HG03565 (cell line): ENCODE results near the gene NOC2L.
A peak's percentile ranks its signal among the peaks of the same experiment; 100 is the strongest.

ENCODE experiments used
- ATAC-seq: cut with Tn5 transposase; IDR thresholded peaks from one replicate; pipeline ENCODE4 v1.9.1; 2021; ENCODE audit warnings: mild to moderate bottlenecking, moderate library complexity; ENCODE audit not compliant: unreplicated experiment

NOC2L gene

DNA sequence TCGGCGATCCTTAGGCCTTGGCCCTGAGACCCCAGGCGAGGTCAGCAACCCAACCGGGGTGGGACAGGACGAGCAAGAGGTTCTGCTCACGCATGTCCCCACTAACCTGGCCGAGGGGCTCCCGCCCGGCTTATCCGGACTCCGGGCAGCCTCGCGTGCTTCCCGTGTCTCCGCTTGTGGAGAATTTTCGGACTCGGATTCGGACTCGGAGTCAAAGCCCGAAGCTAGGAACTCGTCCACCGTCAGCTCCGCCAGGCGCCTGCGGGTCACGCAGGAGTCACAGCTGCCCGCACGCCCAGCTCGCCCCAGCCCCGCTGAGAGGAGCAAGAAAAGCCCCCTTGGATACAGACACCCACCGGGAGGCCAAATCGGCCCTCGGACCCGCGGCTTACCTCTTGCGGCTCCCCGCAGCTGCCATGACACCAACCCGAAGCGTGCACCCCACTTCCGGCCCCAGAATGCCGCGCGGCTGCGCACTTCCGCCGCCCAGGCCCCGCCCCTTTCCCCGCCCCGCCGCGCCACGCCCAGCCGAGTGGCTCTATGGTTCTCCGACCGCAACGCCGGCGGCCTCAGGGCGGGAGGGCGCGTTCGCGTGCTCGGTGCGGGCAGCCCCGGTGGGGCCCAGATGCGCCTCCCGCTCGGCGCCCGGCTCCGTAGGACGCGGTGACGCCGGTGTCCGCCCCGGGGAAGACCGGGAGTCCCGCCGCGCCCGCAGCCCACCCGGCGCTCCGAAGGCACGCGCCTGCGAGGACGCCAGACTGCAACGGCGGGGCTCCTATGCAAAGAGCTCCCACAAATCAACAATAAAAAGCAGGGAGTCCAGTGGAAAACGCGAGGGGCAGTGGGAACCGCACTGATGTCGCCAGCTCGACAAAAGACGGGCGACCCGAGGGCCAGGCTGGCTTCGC is at the start of gene NOC2L:
TSS of gene NOC2L (minus strand) at position 434 of the 908 bp plus-strand sequence. CDS start at position 418, 16 bp downstream.
- peak; percentile 63 for ATAC-seq

DNA sequence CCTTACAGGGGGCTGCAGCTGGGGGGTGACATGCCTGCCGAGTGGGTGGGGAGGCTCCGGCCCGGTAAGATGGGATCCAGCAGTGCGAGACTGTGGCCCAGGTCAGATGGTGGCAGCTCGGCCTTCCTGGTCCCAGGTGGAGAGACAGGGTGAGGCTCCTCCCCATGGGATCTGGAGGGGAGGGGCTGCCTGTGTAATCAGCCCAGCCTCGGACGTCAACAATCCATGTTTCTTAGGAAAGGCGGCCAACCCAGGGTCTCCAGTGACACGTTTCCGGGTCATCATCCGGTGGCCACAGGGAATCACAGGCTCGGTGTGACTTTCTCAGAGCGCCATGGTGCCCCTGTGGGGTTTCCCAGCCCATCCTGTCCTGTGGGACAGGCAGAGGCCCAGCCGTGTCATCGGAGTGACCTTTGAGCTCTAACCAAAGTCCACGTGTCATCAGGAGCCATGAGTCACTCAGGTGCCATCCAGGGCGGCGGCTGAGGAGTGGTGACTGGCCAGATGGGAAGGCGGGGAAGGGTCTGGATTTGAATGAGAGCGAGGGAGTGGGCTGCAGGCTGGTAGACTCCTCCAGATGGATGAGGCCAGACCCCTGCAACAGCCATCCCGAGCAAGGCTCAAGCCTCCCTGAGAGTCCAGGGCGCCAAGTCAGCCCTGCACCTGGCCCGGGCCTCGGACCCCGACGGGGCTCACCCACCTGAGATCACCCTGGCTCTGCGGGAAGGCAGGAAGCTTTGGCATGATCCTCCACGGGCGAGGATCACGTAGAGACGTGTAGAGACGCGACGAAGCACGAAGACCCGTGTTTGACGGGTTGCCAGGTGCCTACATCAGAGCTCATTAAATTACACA is 47.5 kb upstream of the NOC2L start:
- no peak for ATAC-seq

DNA sequence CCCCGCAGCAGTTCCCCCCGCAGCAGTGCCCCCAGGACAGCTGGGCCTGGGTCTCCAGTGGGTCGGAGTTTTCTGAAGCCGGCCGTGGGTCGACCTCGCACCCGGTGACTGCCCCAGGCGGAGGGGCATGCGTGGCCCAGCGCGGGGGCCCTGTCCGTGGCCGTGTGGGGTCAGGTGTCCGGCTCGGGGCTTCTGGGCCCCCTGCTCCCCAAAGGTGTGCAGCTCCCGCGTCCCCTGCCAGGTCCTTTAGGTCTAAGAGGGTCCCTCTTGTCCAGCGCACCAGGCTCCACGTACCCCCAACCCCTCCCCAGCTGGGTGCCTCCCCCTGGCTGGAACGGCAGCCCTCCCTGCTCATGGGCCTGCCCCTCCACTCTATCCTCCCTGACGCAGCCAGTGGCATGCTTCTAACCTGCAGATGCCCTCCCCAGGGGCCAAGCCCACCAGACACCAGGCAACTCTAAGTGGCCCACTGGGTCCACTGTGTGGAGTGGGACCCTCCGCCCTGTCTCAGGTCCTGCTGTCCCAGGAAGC is 46.8 kb upstream of the NOC2L start:
- no peak for ATAC-seq

DNA sequence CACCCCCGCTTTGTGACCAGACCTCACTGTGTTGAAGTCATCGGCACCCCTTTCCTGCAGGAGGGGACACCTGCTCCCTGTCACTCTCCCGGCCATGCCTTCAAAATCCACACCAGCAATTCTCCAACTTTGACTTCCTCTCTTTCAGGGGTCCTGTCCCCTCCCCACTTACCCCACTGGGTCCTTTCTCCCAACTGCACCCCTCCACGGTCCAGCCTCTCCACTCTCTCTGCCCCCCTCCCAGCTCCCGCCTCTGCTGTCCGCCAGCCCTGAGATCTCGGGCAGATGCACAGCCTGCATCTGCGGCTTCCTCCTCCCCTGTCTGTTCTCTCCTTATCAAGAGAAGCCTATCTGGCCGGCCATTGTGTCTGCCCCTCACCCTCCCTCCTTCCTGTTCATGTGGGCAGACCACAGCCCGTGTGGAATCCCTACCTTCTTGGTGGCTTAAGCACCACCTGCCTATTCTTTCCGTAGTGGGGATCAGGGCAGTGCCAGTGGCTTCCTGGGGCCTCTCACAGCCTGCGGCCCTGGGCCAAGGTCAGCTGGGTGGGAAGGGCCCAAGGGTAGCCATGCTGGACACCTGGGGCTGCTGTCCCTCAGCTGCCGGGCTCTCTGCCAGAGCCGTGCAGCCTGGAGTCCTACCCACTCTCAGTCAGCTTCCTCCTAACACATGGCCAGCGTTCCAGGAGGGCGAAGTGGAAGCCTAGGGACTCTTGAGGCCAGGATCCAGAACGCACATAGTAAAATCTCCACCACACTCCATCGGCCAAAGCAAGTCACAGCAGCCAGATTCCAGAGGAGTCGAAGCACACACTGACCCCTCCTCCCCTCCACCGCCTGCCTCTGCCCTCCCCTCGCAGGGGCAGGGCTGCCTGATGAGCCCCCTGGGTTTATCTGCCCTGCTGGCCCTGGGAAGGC is 46.0 kb upstream of the NOC2L start:
- ATAC-seq: no peak

DNA sequence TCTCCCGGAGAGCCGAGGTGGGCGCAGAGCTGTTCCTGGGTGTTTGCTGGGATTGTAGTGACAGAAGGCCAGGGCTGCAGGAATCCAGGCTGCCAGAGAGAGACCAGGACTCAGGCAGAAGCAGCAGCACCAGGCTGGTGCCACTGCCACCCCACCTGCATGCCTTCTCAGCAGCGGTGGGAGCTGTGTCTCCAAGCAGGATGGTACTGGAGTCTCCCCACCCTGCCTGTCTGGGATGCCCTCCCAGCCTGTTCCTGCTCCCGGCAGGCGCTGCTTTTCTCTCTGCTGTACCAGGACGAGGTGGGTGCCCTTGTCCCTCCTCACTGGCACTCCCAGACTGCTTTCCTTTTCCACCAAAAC is 45.3 kb upstream of the NOC2L start:
- ATAC-seq: no peak

DNA sequence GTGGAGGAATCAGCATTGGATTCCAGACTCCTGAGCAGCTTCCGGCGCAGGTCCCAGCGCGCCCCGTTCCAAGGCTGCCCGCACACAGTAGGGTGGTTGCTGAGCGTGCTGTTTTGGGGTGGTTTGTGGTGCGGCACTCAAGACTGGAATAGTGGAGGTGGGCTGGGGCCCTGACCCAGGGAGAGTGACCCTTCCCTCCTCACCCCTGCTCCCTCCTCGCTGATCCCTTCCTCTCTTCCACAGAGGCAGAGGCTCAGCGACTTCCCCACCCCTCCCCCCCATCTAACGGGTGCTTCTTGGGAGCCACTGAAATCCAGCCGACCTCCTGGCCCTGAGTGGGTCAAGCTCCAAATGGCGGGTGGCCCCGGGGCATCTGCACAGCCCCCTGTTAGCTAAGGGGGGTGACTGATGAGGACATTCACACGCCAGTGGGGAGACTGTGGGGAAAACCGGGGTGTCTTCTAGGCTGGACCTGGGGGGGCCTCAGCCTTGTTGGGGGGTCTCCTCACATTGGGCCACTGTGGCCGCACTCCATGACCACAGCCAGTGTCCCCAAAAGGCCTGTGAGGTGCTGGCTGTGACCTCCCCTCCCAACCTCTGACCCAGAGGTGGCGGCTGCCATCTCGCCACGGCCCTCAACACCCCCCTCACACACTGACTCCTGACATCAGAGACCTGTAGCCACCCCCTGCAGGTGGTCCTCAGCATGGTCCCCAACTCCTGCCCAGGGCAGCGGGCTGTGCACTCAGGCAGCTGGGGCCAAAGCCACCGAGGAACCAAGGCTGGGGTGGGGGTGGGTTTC is 44.8 kb upstream of the NOC2L start:
- ATAC-seq: no peak

DNA sequence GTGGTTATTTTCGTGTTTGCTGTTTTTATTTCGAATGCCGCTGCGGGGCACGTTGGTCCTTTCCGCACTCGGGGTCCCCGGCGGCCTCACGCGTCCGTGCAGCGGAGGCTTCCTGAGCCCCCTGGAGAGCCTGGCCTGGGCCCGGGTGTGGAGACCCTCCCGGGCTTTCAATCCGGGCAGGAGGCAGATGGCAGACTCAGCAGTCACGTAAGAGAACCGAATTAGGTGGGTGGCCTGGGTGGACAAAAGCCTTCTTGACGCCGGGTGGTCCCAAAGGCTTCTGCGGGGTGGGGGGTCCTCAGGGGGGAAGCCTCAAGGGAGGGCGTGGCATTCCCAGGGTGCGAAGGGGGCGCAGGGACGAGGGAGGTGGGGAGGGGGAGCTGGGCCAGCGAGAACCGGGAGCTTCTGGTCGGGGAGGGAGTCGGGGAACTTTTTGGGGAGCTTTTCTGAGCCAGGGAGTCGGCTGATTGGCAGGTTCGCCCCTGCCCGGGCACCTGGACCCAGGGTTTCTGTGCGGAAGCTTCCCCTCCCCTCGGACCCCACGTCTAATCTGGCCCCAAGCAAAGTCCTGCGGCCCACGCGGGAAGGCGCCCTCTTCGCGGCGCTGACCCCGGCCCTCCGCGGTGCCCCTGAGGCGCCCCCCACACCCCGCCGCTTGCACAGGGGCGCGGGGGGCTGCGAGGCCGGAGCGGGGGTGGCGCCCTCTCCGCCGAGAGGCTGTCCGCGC is 42.2 kb upstream of the NOC2L start:
- no peak for ATAC-seq

DNA sequence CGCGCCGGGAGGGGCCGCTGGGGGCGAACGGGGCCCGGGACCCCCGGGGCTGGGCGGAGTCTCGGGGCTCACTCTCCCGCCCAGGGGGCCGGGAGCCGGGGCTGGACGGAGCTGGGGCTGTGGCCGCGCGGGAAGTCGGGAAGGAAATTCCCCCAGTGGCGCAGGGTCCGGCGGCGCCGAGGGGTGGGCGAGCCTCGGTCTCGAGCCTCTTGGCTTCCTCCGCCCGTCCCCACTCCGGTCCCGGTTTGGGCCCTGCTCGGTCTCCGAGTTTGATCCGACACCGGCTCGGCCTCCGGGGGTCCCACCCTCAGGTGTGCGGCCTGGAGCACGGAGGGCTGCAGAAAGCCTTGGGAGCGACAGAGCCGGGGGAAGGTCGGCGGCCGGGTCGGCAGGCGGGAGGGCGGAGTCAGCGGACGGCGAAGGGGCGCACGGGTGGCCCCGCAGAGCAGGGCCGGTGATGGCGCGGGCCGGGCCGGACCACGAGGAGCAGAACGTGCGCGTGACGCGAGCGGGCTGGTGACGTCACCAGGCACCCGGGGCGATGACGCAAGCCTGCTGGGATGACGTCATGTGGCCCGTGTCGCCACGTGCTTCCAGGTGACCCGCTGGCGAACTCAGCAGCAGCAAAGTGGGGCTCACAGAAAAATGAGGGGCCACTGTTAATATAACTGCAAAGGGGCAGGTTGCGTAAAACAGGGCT is 41.5 kb upstream of the NOC2L start:
- no peak for ATAC-seq

DNA sequence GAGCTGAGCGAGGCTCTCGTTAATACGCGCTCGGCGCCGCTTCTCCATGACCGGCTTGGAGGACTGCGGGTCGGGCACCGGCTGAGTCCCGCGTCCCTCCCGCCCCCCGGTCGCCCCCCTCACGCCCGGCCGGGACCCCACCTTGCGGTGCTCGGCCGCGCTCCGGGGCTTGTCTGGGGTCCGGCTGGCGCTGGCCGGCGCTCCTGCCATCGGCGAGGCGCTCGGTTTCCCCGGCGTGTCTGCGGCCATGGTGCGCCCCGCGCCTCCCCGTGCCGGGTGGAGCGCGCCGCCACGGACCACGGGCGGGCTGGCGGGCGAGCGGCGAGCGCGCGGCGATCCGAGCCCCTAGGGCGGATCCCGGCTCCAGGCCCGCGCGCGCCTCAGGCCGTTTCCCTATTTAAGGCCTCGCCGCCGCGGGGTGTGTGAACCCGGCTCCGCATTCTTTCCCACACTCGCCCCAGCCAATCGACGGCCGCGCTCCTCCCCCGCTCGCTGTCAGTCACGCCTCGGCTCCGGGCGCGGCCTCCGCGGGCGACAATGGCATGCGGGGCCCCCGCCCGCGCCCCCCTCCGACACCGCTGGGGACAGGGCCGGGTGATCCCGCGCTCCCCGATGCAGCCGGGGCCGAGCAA is 40.8 kb upstream of the NOC2L start, which contains the start of gene HES4:
TSS of gene HES4 (minus strand) at position 373 of the 632 bp plus-strand sequence. CDS start at position 249, 124 bp downstream.
- ATAC-seq: no peak

DNA sequence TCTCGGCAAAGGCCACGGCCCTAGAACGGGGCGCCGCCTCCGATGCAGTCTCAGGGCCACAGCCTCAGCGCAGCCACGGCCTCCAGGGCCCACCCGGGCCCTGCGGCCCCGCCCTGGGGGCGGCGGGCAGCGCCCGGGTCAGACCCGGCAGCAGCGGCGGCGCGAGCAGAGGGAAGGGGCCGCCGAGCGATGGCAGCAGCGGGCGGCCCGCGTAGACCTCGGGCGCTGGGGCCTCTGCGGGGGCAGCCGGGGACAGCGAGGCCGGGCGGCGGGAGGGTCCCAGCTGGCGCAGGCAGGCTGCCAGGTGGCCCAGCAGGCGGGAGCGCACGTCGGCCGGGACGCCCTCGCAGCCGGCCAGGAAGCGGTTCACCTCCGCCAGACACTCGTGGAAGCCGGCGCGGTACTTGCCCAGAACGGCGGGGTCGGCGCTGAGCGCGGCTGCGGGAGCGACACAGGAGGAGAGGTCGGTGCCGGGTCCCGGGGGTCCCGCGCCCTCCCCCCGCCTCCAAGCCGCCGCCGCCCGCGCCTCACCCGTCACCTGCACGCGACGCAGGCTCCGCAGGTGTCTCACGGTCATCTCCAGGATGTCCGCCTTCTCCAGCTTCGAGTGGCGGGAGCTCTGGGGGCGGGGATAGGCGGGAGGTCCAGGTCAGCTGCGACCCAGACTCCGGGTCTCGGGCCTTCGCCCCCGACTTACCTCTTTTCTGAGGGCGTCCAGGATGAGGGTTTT is 40.1 kb upstream of the NOC2L start:
- no peak for ATAC-seq

DNA sequence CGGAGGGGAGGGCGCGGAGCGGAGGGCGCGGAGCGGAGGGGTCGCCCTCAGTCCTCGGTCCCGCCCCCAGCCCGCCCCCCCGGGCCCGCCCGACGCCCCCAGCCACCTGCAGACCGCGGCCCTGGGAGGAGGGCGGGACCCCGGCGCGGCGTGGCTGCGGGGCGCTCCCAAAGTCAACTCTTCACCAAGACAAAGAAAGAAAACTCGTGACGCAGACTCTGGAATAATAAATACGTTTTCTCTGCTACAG is 39.6 kb upstream of the NOC2L start:
- no peak for ATAC-seq

DNA sequence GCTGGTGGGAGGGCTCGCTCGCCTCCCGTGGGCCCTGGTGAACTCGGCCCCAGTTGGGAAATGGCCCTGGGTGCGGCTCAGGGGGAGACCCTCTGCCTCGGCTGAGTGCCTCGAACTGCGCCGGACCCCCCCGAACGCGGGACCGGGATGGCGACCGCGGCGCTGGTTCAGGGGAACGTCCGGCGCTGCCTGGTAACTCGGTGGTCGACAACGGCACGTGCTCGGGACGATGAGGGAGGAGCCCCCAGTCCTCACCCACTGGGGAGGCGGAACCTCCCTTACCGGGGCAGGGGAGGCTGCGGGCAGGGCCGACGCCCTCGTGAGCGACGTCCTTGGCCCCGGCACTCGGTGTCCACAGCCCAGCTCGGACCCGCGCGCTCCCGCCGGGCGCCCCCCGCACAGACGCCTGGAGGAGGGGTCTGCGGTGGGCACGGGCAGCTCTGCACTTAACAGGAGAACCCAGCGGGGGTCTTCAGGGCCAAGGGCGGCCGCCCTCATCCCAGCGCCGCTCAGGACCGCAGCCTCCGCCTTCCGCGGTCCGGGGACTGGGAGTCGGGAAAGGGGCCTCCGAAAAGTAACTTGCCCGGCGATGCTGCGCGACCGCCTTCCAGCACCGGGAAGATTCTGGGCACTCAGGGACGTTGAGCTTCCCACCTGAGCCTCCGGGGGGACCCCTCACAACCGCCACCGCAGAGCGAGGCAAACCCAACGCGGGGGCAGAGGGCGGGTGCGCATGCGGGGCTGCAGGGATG is 39.1 kb upstream of the NOC2L start:
- no peak for ATAC-seq

DNA sequence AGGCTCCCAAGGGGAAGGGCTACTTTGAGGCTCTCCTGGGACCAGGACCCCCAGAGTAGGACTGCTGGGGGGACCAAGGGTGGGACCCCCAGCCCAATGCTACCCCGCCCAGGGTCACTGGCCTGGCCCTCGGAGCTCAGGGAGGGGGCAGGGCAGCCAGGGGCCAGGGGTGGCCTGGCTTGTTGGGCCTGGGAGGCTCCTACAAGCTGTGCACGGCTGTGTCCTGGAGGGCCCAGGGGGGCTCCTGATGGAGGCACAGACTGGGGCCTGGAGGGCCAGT is 38.6 kb upstream of the NOC2L start:
- no peak for ATAC-seq

DNA sequence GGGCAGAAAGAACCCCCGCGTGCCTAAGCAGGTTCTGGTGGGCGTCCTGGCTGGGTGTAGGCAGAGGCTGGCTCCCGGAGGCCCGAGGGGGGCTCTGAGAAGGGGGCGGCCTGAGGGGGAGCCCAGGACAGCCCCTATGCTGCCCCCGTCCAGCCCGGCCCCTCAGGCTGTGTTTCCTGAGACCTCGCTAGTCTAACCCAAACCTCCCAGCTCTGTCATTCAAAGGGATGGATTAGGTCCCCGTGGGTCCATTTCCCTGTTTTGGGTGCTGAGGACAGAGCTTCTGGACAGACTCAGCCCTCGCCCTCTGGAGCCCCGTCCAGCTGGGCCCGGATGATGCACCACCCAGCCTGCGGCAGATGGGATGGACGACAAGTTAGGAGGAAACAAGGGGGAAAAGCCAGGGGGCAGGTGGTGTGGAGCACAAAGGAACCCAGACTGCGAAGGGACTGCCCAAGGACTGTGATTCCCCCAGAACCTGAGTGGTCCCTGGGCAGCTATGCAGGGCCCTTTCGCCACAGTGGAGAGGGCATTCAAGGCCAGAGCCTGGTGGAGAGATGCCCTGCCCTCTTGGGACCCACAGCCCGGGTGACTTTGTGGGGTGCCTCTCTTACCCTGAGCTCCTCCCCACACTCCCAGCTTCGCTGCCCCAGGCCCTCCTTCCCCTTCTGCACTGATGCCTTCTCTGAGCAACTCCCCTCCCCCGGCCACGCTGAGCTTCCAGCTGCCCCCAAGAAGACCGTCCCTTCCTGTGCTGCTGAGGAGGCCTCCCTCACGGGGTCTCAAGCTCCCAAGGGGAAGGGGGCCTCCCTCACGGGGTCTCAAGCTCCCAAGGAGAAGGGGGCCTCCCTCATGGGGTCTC is 38.0 kb upstream of the NOC2L start:
- no peak for ATAC-seq

DNA sequence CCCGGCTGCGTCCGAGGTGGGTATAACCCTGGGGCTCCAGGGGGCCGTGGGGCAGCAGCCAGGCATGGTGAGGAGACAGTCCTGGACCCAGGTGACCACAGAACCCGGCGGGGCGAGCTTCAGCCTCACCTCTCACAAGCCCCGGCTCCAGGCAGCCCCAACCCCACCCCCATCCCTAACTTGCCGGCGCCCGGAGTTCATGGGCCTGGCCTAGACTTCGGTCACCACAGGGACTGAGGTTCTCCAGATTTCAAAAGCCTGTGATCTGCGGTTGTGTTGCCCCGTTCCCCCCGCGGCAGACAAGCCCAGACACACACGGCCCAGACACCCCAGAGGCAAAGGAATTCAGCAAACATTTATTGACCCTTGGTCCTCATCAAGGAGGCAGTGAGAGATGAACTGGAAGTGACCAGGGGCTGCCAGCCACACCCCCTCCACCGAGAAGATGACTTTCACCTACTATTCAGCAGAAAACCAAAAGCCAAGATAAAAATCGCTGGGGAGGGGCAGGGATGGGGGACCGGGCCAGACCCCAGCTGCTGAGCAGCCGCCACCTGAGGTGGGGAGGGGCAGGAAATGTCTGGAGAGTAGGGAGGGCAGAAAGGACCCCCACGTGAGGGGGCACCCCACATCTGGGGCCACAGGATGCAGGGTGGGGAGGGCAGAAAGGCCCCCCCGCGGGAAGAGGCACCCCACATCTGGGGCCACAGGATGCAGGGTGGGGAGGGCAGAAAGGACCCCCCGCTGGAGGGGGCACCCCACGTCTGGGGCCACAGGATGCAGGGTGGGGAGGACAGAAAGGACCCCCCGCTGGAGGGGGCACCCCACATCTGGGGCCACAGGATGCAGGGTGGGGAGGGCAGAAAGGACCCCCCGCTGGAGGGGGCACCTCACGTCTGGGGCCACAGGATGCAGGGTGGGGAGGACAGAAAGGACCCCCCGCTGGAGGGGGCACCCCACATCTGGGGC is 36.9 kb upstream of the NOC2L start:
- ATAC-seq: no peak
